Activated naive CD8-positive, alpha-beta T cell treated with anti-CD3 and anti-CD28 coated beads, Interleukin-2, amount 50 U/mL, for 24 hours (primary cell): Measurements from ENCODE around the gene SMG6.
"Not testable (repeated sequence)": the region's sequence is repeated elsewhere in the genome, so short reads cannot be mapped to it uniquely, and the experiment has no call there.

Experiments used
- ATAC-seq: fragments of 150-1000 bp; cut with Tn5 transposase; one replicate; pipeline ENCODE4 v1.10.0; 2021
- DNase-seq: peaks from one replicate; pipeline ENCODE4 v3.0.0; 2021
- H3K27ac Mint-ChIP-seq: one replicate; pipeline ENCODE4 v1.8.0; 2021; ENCODE audit warnings: mild to moderate bottlenecking, mixed read lengths
- H3K27me3 Mint-ChIP-seq: one replicate; pipeline ENCODE4 v1.8.0; 2021; ENCODE audit warnings: mixed read lengths
- H3K36me3 Mint-ChIP-seq: one replicate; pipeline ENCODE4 v1.8.0; 2021; ENCODE audit warnings: low read depth, mixed read lengths
- H3K4me1 Mint-ChIP-seq: one replicate; pipeline ENCODE4 v1.8.0; 2021; ENCODE audit warnings: mixed read lengths
- H3K4me3 Mint-ChIP-seq: one replicate; pipeline ENCODE4 v1.8.0; 2021; ENCODE audit warnings: mild to moderate bottlenecking, moderate library complexity, mixed read lengths
- H3K9me3 Mint-ChIP-seq: one replicate; pipeline ENCODE4 v1.8.0; 2021; ENCODE audit warnings: mixed read lengths

Gene SMG6

DNA sequence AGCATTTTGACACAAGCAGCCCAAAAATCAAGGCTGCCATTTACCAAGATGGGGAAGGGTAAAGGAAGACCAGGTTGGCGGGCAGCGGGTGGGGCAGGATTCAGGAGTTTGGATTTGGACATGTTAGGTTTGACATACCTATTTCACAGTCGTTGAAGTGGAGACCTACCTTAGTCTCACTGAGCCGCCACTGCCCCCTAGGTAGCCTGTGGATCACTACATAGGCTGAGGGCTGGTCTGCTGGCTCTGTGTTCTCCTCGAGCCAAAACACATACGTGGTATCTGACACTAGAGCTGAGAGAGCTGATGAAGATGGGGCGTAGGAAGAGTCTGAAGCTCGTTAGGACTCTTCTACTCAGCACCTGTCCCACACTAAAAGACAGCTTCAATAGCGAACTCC is 133.6 kb downstream of the SMG6 start:
- Mint-ChIP-seq H3K36me3 (peaks cover 21% of the 10 kb centered on the region), H3K27me3 (no peaks in the 10 kb centered on the region), H3K4me1 (no peaks in the 10 kb centered on the region), H3K27ac (no peak overlapping the region), H3K9me3 (no peaks in the 10 kb centered on the region), H3K4me3 (no peak overlapping the region)
- DNase-seq (peak; percentile 21), ATAC-seq (no peak)

DNA sequence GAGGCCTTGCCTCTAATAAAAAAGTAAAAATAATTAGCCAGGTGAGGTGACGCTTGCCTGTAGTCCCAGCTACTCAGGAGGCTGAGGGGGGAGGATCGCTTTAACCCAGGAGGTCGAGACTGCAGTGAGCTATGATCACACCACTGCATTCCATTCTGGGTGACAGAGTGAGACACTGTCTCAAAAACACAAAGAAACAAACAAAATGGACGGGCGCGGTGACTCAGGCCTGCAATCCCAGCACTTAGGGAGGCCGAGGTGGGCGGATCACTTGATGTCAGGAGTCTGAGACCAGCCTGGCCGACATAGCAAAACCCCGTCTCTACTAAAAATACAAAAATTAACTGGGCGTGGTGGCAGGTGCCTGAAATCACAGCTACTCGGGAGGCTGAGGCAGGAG is 137.9 kb downstream of the SMG6 start:
- H3K27ac Mint-ChIP-seq, result not testable (repeated sequence)
- peaks cover 15% of the 10 kb centered on the region for H3K36me3 Mint-ChIP-seq

DNA sequence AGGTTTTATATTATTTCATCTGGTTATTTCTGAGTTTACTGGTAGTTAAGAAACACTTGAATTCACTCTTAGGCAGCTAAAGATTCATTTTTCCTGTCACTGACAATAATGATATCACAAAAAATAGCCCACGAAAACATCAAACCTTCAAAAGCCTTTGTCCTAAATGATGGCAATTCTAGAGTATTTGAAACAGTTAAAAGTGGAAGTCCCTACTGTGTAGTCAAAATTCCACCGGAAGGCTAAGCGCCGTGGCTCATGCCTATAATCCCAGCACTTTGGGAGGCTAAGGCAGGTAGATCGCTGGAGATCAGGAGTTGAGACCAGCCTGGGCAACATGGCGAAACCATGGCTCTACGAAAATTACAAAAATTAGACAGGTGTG is 145.2 kb downstream of the SMG6 start:
- H3K36me3 Mint-ChIP-seq, result peaks cover 5% of the 10 kb centered on the region
- no peak overlapping the region for H3K27ac Mint-ChIP-seq

More for the DNA sequence above, 137.9 kb downstream of the SMG6 start:
- not testable (repeated sequence) for H3K27me3 Mint-ChIP-seq, H3K9me3 Mint-ChIP-seq, H3K4me1 Mint-ChIP-seq, DNase-seq, ATAC-seq, H3K4me3 Mint-ChIP-seq

DNA sequence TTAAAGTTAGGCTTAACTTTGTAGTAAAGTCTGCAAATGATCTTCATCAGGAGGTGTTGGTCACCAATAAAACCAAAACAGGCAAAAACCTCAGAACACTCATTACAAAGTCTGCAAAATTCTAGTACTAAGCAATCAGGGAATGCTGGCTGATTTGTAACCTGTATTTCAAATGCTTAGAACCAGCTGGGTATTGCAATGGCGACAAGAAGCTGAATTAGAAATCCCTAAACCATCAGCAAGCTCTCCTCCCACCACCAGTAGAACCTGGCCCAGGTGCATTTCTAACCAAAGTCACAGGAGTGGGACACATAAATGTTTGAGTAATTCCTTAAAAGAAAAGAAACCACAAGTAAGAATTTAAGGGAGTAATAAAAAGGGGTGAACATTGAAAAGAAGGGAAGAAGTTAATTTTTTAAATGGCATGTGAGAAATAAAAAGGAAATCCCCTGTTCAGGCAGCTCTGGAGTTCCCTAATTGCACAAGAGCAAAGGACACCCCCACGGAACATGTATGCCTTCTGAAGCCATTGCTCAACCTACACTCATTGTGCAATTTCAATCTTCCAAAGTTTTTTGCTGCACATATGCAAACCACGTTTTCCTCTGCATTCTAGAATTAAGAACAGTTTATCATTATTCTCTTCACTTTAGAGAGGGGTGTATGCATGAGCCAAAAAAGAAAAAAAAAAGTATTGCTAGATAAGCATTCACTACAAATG is 145.8 kb downstream of the SMG6 start:
- Mint-ChIP-seq H3K27ac (no peak overlapping the region), H3K36me3 (peaks cover 5% of the 10 kb centered on the region), H3K27me3 (no peaks in the 10 kb centered on the region), H3K9me3 (no peaks in the 10 kb centered on the region), H3K4me3 (no peak overlapping the region), H3K4me1 (peaks cover 25% of the 10 kb centered on the region)
- DNase-seq, result no peak
- ATAC-seq, result no peak

More for the DNA sequence above, 145.2 kb downstream of the SMG6 start:
- no peaks in the 10 kb centered on the region for H3K9me3 Mint-ChIP-seq
- ATAC-seq (no peak), DNase-seq (no peak)
- peaks cover 25% of the 10 kb centered on the region for H3K4me1 Mint-ChIP-seq
- no peaks in the 10 kb centered on the region for H3K27me3 Mint-ChIP-seq
- no peak overlapping the region for H3K4me3 Mint-ChIP-seq

- Mint-ChIP-seq H3K9me3 (no peaks in the 10 kb centered on the region), H3K4me1 (peaks cover 25% of the 10 kb centered on the region), H3K27me3 (no peaks in the 10 kb centered on the region), H3K36me3 (peaks cover 5% of the 10 kb centered on the region), H3K27ac (no peak overlapping the region), H3K4me3 (no peak overlapping the region)
- ATAC-seq, result peak; percentile 59
- no peak for DNase-seq
These were observed 146.5 kb downstream of the SMG6 start for GRCh38 chr17:2157081-2157480.

GRCh38 chr17:2156666-2157065 is 146.9 kb downstream of the SMG6 start:
- ATAC-seq, result no peak
- H3K27ac Mint-ChIP-seq, result no peak overlapping the region

GRCh38 chr17:2155573-2155972 is 148.0 kb downstream of the SMG6 start:
- peaks cover 3% of the 10 kb centered on the region for H3K36me3 Mint-ChIP-seq
- H3K27ac Mint-ChIP-seq, result no peak overlapping the region
- H3K4me3 Mint-ChIP-seq, result no peak overlapping the region
- ATAC-seq (no peak), DNase-seq (no peak)
- H3K27me3 Mint-ChIP-seq, result no peaks in the 10 kb centered on the region
- H3K9me3 Mint-ChIP-seq, result no peaks in the 10 kb centered on the region
- peaks cover 28% of the 10 kb centered on the region for H3K4me1 Mint-ChIP-seq

More at GRCh38 chr17:2156666-2157065, 146.9 kb downstream of the SMG6 start:
- no peak overlapping the region for H3K4me3 Mint-ChIP-seq
- H3K27me3 Mint-ChIP-seq, result no peaks in the 10 kb centered on the region
- H3K36me3 Mint-ChIP-seq, result peaks cover 5% of the 10 kb centered on the region
- H3K4me1 Mint-ChIP-seq, result peaks cover 25% of the 10 kb centered on the region
- no peaks in the 10 kb centered on the region for H3K9me3 Mint-ChIP-seq
- DNase-seq, result no peak

DNA sequence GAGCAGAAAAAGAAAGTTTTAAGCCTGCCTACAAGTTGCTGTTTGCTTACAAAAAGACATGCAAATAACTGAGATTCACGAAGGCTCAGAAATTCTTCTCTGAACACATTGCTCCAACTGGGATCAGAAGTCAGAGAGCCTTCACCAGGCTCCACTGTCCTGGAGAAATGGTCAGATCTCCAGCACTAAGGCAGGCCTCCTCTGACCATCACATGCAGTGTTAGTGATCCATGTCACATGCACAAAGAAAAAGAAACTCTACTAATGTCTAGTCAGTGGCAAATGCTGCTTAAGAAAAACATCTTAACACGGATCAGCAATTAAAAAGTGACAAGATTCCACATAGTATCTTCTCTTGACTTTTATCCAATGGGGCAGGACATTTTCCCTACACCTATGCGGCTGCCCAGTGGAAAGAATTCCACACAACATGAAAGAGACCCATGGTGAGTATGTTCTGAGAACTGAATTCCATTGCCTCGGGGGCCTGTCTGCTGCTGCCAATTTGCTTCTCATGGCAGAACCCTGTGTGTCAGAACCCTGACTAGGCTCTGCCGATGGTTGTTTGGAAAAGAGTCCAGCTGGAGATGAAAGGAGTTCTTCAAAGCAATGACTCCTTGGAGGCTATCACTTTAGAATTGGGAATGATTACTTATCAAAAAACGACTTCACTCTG is 152.1 kb downstream of the SMG6 start:
- no peak for ATAC-seq
- H3K4me1 Mint-ChIP-seq, result peaks cover 8% of the 10 kb centered on the region
- DNase-seq, result no peak
- no peaks in the 10 kb centered on the region for H3K9me3 Mint-ChIP-seq
- no peaks in the 10 kb centered on the region for H3K27me3 Mint-ChIP-seq
- H3K27ac Mint-ChIP-seq, result no peak overlapping the region
- H3K4me3 Mint-ChIP-seq, result no peak overlapping the region
- peaks cover 6% of the 10 kb centered on the region for H3K36me3 Mint-ChIP-seq

GRCh38 chr17:2150806-2151205 is 152.8 kb downstream of the SMG6 start:
- no peak overlapping the region for H3K27ac Mint-ChIP-seq
- peaks cover 10% of the 10 kb centered on the region for H3K4me1 Mint-ChIP-seq
- peaks cover 6% of the 10 kb centered on the region for H3K36me3 Mint-ChIP-seq

GRCh38 chr17:2149934-2150333 is 153.7 kb downstream of the SMG6 start:
- Mint-ChIP-seq H3K4me3 (no peak overlapping the region), H3K4me1 (peaks cover 7% of the 10 kb centered on the region), H3K36me3 (peaks cover 6% of the 10 kb centered on the region), H3K27ac (no peak overlapping the region), H3K9me3 (no peaks in the 10 kb centered on the region), H3K27me3 (no peaks in the 10 kb centered on the region)
- DNase-seq (no peak), ATAC-seq (no peak)

More at GRCh38 chr17:2150806-2151205, 152.8 kb downstream of the SMG6 start:
- Mint-ChIP-seq H3K9me3 (no peaks in the 10 kb centered on the region), H3K27me3 (no peaks in the 10 kb centered on the region), H3K4me3 (no peak overlapping the region)
- DNase-seq (no peak), ATAC-seq (no peak)

DNA sequence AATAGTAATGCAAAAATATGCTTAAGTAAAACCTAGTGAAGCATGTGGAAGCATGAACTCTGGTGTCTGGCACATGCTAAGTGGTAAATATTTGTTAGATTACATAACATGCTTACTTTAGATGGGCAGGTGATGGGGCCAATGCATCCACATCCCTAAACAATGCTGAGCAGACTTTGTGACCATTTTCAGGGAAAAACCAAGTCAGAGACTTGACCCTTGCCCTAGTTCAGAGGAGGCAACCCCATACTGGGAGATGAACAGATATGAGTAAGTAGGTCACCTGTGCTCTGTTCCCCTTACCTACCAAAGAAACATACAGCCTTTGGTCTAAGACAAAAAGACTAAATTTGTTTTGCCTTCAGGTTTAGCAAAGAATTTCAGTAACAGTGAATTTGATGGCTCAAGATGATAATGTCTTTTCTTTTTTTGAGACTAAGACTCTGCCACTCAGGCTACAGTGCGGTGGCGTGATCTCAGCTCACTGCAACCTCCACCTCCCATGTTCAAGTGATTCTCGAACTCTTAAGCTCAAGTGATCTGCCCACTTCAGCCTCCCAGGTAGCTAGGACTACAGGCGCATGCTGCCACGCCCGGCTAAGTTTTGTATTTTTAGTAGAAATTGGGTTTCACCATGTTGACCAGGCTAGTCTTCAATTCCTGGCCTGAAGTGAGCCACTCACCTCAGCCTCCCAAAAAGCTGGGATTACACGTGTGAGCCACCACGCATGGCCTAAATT is 157.3 kb downstream of the SMG6 start:
- Mint-ChIP-seq H3K9me3 (no peaks in the 10 kb centered on the region), H3K36me3 (peaks cover 6% of the 10 kb centered on the region), H3K4me1 (peaks cover 10% of the 10 kb centered on the region), H3K4me3 (no peak overlapping the region), H3K27me3 (no peaks in the 10 kb centered on the region), H3K27ac (no peak overlapping the region)
- DNase-seq, result no peak
- ATAC-seq, result no peak

DNA sequence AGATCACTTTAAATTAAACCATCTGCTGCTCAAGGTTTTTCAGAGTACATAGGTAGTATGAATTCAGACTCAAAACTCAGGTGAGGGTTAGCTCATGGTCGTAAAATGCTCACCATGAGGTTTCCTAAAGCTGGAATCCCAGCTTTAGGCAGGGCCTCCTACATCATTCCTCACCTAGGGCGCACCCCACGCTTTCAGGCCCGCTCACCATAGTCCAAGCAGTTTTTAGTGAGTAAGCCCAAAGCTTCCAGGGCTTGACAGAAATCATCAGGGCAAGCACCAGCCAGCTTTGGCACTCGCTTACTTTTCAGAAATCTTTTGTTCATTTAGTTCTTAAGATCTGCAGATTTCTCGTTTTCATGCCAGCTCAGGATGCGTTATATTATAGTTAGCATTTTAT is 158.9 kb downstream of the SMG6 start:
- Mint-ChIP-seq H3K36me3 (peaks cover 6% of the 10 kb centered on the region), H3K27ac (no peak overlapping the region), H3K4me3 (no peak overlapping the region), H3K27me3 (no peaks in the 10 kb centered on the region), H3K4me1 (peaks cover 5% of the 10 kb centered on the region), H3K9me3 (no peaks in the 10 kb centered on the region)
- DNase-seq, result no peak
- no peak for ATAC-seq

- Mint-ChIP-seq H3K4me1 (peaks cover 14% of the 10 kb centered on the region), H3K9me3 (no peaks in the 10 kb centered on the region), H3K27ac (no peak overlapping the region), H3K36me3 (peaks cover 1% of the 10 kb centered on the region), H3K4me3 (no peak overlapping the region), H3K27me3 (no peaks in the 10 kb centered on the region)
- ATAC-seq (no peak), DNase-seq (no peak)
These were observed 160.3 kb downstream of the SMG6 start for GRCh38 chr17:2143332-2143731.

- not testable (repeated sequence) for ATAC-seq, H3K27me3 Mint-ChIP-seq, DNase-seq, H3K36me3 Mint-ChIP-seq, H3K4me3 Mint-ChIP-seq, H3K27ac Mint-ChIP-seq, H3K9me3 Mint-ChIP-seq
- H3K4me1 Mint-ChIP-seq, result peaks cover 20% of the 10 kb centered on the region
These were observed 160.9 kb downstream of the SMG6 start for GRCh38 chr17:2142682-2143081.

DNA sequence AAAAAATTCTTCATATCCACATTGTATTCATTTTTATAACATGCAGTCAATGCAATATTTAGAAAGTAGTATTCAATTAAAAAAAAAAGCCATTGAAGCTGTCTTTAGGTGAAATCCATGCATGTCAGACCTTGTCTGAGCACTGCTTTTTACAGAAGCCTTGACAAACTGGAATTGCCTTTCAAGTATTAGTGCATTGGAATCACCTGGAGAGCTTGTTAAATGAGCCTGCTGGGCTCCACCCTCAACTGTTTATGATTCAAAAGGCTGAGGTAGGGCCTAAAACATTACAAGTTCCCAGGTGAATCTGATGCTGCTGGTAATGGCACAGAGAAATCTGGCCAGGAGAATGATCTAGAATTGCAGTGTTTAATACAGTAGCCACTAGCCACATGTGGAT is 162.9 kb downstream of the SMG6 start:
- no peak for ATAC-seq
- Mint-ChIP-seq H3K4me3 (no peak overlapping the region), H3K4me1 (peaks cover 23% of the 10 kb centered on the region)

More for the DNA sequence above, 162.9 kb downstream of the SMG6 start:
- H3K36me3 Mint-ChIP-seq, result peaks cover 2% of the 10 kb centered on the region
- H3K27ac Mint-ChIP-seq, result no peak overlapping the region
- DNase-seq, result no peak
- H3K9me3 Mint-ChIP-seq, result no peaks in the 10 kb centered on the region
- H3K27me3 Mint-ChIP-seq, result no peaks in the 10 kb centered on the region
